ENCODE data around the gene EVPLL.
"Not testable (repeated sequence)": the region's sequence is repeated elsewhere in the genome, so short reads cannot be mapped to it uniquely, and the experiment has no call there.

The EVPLL gene

GRCh38 chr17:18377437-18378204 lies at the start of gene EVPLL:
EVPLL (plus strand) TSS chr17:18377778; CDS start chr17:18380938, 3,160 bp downstream.
- DNase-seq (ENCODE audit: low spot score in 2 of 2) (no peak), ATAC-seq (replicated peaks; ENCODE audit: extremely low read depth, poor library complexity, severe bottlenecking) (no peak)
- Mint-ChIP-seq H3K36me3 (ENCODE audit: insufficient read depth) (peaks cover 2% of the 10 kb centered on the region), H3K9me3 (no peaks in the 10 kb centered on the region), H3K27ac (ENCODE audit: low read depth) (no peak within 1 kb of the TSS), H3K4me3 (no peak within 1 kb of the TSS), H3K27me3 (peaks cover 14% of the 10 kb centered on the region), H3K4me1 (no peaks in the 10 kb centered on the region)

GRCh38 chr17:18328643-18329204 lies 48.9 kb upstream of the EVPLL start:
- ATAC-seq (replicated peaks; ENCODE audit: extremely low read depth, poor library complexity, severe bottlenecking): no peak
- no peaks in the 10 kb centered on the region for H3K27me3 Mint-ChIP-seq
- no peak overlapping the region for H3K4me3 Mint-ChIP-seq
- H3K9me3 Mint-ChIP-seq: no peaks in the 10 kb centered on the region
- H3K4me1 Mint-ChIP-seq: peaks cover 16% of the 10 kb centered on the region
- no peak for DNase-seq (ENCODE audit: low spot score in 2 of 2)
- no peak overlapping the region for H3K27ac Mint-ChIP-seq (ENCODE audit: low read depth)
- H3K36me3 Mint-ChIP-seq (ENCODE audit: insufficient read depth): peaks cover 39% of the 10 kb centered on the region

GRCh38 chr17:18331879-18332278 lies 45.7 kb upstream of the EVPLL start:
- Mint-ChIP-seq H3K36me3 (ENCODE audit: insufficient read depth) (peaks cover 22% of the 10 kb centered on the region), H3K9me3 (no peaks in the 10 kb centered on the region), H3K27ac (ENCODE audit: low read depth) (peak overlapping the region; percentile 79), H3K4me3 (peak overlapping the region; percentile 32), H3K27me3 (no peaks in the 10 kb centered on the region), H3K4me1 (peaks cover 11% of the 10 kb centered on the region)
- DNase-seq (ENCODE audit: low spot score in 2 of 2) (no peak), ATAC-seq (replicated peaks; ENCODE audit: extremely low read depth, poor library complexity, severe bottlenecking) (peak; percentile 70)

GRCh38 chr17:18332909-18333489 lies 44.6 kb upstream of the EVPLL start:
- no peak for ATAC-seq (replicated peaks; ENCODE audit: extremely low read depth, poor library complexity, severe bottlenecking)
- H3K4me3 Mint-ChIP-seq: no peak overlapping the region
- H3K36me3 Mint-ChIP-seq (ENCODE audit: insufficient read depth): peaks cover 22% of the 10 kb centered on the region
- DNase-seq (ENCODE audit: low spot score in 2 of 2): no peak
- peak overlapping the region; percentile 79 for H3K27ac Mint-ChIP-seq (ENCODE audit: low read depth)
- H3K27me3 Mint-ChIP-seq: no peaks in the 10 kb centered on the region
- no peaks in the 10 kb centered on the region for H3K9me3 Mint-ChIP-seq
- H3K4me1 Mint-ChIP-seq: peaks cover 11% of the 10 kb centered on the region

- H3K9me3 Mint-ChIP-seq; H3K4me3 Mint-ChIP-seq; H3K4me1 Mint-ChIP-seq; H3K27ac Mint-ChIP-seq (ENCODE audit: low read depth); DNase-seq (ENCODE audit: low spot score in 2 of 2); ATAC-seq (replicated peaks; ENCODE audit: extremely low read depth, poor library complexity, severe bottlenecking); H3K27me3 Mint-ChIP-seq: not testable (repeated sequence)
- peaks cover 23% of the 10 kb centered on the region for H3K36me3 Mint-ChIP-seq (ENCODE audit: insufficient read depth)
These were observed 39.4 kb upstream of the EVPLL start for GRCh38 chr17:18338158-18338557.

- H3K9me3 Mint-ChIP-seq: no peaks in the 10 kb centered on the region
- H3K36me3 Mint-ChIP-seq (ENCODE audit: insufficient read depth): peaks cover 27% of the 10 kb centered on the region
- H3K4me3 Mint-ChIP-seq: no peak overlapping the region
- ATAC-seq (replicated peaks; ENCODE audit: extremely low read depth, poor library complexity, severe bottlenecking) (no peak), DNase-seq (ENCODE audit: low spot score in 2 of 2) (no peak)
- H3K4me1 Mint-ChIP-seq: no peaks in the 10 kb centered on the region
- H3K27me3 Mint-ChIP-seq: no peaks in the 10 kb centered on the region
- H3K27ac Mint-ChIP-seq (ENCODE audit: low read depth): no peak overlapping the region
These were observed 37.6 kb upstream of the EVPLL start for GRCh38 chr17:18339933-18340332.

GRCh38 chr17:18344021-18344420 lies 33.6 kb upstream of the EVPLL start:
- Mint-ChIP-seq H3K4me1 (no peaks in the 10 kb centered on the region), H3K27me3 (no peaks in the 10 kb centered on the region), H3K9me3 (no peaks in the 10 kb centered on the region), H3K4me3 (no peak overlapping the region), H3K27ac (ENCODE audit: low read depth) (no peak overlapping the region), H3K36me3 (ENCODE audit: insufficient read depth) (peaks cover 38% of the 10 kb centered on the region)
- no peak for ATAC-seq (replicated peaks; ENCODE audit: extremely low read depth, poor library complexity, severe bottlenecking)
- DNase-seq (ENCODE audit: low spot score in 2 of 2): no peak

- Mint-ChIP-seq H3K4me3 (no peak overlapping the region), H3K27me3 (no peaks in the 10 kb centered on the region), H3K4me1 (no peaks in the 10 kb centered on the region), H3K36me3 (ENCODE audit: insufficient read depth) (peaks cover 41% of the 10 kb centered on the region), H3K9me3 (no peaks in the 10 kb centered on the region), H3K27ac (ENCODE audit: low read depth) (no peak overlapping the region)
- DNase-seq (ENCODE audit: low spot score in 2 of 2) (no peak), ATAC-seq (replicated peaks; ENCODE audit: extremely low read depth, poor library complexity, severe bottlenecking) (no peak)
These were observed 24.0 kb upstream of the EVPLL start for GRCh38 chr17:18353541-18353940.

- Mint-ChIP-seq H3K36me3 (ENCODE audit: insufficient read depth) (peaks cover 42% of the 10 kb centered on the region), H3K4me3 (no peak overlapping the region), H3K27ac (ENCODE audit: low read depth) (no peak overlapping the region), H3K4me1 (peaks cover 4% of the 10 kb centered on the region), H3K27me3 (no peaks in the 10 kb centered on the region), H3K9me3 (no peaks in the 10 kb centered on the region)
- DNase-seq (ENCODE audit: low spot score in 2 of 2): no peak
- ATAC-seq (replicated peaks; ENCODE audit: extremely low read depth, poor library complexity, severe bottlenecking): no peak
These were observed 21.0 kb upstream of the EVPLL start for GRCh38 chr17:18356624-18357023.

- Mint-ChIP-seq H3K27me3 (no peaks in the 10 kb centered on the region), H3K9me3 (no peaks in the 10 kb centered on the region), H3K4me3 (no peak overlapping the region), H3K4me1 (peaks cover 18% of the 10 kb centered on the region), H3K36me3 (ENCODE audit: insufficient read depth) (peaks cover 21% of the 10 kb centered on the region), H3K27ac (ENCODE audit: low read depth) (peak overlapping the region; percentile 68)
- no peak for DNase-seq (ENCODE audit: low spot score in 2 of 2)
- ATAC-seq (replicated peaks; ENCODE audit: extremely low read depth, poor library complexity, severe bottlenecking): no peak
These were observed 17.1 kb upstream of the EVPLL start for GRCh38 chr17:18360518-18360917.

- no peaks in the 10 kb centered on the region for H3K27me3 Mint-ChIP-seq
- H3K27ac Mint-ChIP-seq (ENCODE audit: low read depth): no peak overlapping the region
- peaks cover 15% of the 10 kb centered on the region for H3K36me3 Mint-ChIP-seq (ENCODE audit: insufficient read depth)
- peaks cover 18% of the 10 kb centered on the region for H3K4me1 Mint-ChIP-seq
- peak overlapping the region; percentile 91 for H3K4me3 Mint-ChIP-seq
- H3K9me3 Mint-ChIP-seq: no peaks in the 10 kb centered on the region
- ATAC-seq (replicated peaks; ENCODE audit: extremely low read depth, poor library complexity, severe bottlenecking) (no peak), DNase-seq (ENCODE audit: low spot score in 2 of 2) (no peak)
These were observed 15.5 kb upstream of the EVPLL start for GRCh38 chr17:18361837-18362697.

- Mint-ChIP-seq H3K9me3 (no peaks in the 10 kb centered on the region), H3K36me3 (ENCODE audit: insufficient read depth) (peaks cover 15% of the 10 kb centered on the region), H3K4me3 (peak overlapping the region; percentile 91), H3K27ac (ENCODE audit: low read depth) (no peak overlapping the region), H3K4me1 (peaks cover 18% of the 10 kb centered on the region), H3K27me3 (no peaks in the 10 kb centered on the region)
- peak; percentile 25 for ATAC-seq (replicated peaks; ENCODE audit: extremely low read depth, poor library complexity, severe bottlenecking)
- no peak for DNase-seq (ENCODE audit: low spot score in 2 of 2)
These were observed 14.9 kb upstream of the EVPLL start for GRCh38 chr17:18362698-18363100.
